Measurements from ENCODE around the gene DNAJA3.

Gene DNAJA3

DNA sequence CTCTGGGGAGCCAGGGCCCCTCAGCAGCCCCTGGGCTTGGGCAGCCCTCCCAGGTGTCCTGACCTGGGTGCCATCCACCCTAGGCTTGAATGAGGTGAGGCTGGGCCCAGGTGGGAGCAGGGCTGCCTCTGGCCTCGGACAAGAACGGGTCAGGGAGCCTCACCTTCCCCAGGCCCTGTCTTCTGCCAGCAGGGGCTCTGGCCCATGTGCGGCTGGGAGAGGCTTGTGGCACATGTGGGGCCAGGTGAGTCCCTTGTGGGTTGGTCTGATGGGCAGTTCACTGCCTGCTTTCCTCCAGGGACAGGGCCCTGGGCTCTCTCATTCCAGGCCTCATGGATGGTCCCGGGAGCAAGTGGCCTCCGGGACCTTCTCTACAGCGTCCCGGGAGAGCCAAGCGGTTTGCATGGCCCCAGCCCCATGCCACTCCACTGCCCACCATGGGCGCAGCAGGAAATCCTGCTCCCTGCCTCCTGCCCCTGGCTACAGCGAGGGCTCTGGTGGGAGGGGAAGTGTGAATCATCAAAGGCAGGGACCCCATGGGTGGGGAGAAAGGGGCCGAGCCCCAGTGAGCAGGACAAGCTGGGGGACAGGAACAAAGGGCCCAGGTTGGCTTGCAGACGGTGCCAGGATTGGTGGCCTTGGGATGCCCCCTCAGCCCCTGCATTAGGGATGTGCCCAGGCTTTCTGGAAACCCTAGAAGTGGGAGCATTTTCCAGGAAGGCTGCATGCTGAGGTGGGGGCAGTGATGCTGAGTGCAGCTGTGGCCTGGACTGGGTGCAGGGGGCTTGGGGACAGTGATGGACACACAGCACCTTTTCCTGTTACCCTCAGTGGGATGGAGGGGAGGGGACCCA lies 41.9 kb upstream of the DNAJA3 start:
- H3K4me1 Mint-ChIP-seq = peaks cover 48% of the 10 kb centered on the region

DNA sequence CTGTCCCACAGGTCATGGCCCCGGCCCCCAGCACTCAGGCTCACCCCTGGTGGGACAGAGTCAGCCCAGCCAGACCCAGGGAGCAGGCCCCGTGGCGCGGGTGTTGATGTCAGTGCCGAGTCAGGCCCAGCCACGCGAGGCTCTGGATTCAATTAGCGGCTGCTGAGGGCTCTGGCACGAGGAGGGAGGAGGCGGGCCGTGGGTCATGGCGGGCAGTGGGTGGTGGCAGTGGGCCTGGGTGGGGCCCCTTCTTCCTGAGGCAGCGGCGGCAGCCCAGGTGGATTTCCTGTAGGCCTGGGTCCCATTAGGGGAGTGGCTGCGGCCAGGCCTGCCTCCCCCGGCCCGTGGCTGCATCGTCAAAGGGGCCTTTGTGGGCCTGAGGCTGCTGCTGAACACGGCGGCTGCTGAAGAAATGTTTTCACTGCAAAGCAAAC lies 41.1 kb upstream of the DNAJA3 start:
- Mint-ChIP-seq H3K36me3 (ENCODE audit: low read depth) (no peaks in the 10 kb centered on the region), H3K4me3 (no peak overlapping the region), H3K4me1 (peaks cover 49% of the 10 kb centered on the region), H3K27me3 (ENCODE audit: low read depth, poor library complexity) (no peaks in the 10 kb centered on the region), H3K27ac (no peak overlapping the region), H3K9me3 (no peaks in the 10 kb centered on the region)
- TF ChIP-seq, protein P1, sequence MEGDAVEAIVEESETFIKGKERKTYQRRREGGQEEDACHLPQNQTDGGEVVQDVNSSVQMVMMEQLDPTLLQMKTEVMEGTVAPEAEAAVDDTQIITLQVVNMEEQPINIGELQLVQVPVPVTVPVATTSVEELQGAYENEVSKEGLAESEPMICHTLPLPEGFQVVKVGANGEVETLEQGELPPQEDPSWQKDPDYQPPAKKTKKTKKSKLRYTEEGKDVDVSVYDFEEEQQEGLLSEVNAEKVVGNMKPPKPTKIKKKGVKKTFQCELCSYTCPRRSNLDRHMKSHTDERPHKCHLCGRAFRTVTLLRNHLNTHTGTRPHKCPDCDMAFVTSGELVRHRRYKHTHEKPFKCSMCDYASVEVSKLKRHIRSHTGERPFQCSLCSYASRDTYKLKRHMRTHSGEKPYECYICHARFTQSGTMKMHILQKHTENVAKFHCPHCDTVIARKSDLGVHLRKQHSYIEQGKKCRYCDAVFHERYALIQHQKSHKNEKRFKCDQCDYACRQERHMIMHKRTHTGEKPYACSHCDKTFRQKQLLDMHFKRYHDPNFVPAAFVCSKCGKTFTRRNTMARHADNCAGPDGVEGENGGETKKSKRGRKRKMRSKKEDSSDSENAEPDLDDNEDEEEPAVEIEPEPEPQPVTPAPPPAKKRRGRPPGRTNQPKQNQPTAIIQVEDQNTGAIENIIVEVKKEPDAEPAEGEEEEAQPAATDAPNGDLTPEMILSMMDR (IDR thresholded peaks at IDR 0.05) = no peak
- DNase-seq = peak; percentile 39

More for the DNA sequence above, 41.9 kb upstream of the DNAJA3 start:
- H3K9me3 Mint-ChIP-seq = no peaks in the 10 kb centered on the region
- DNase-seq = no peak
- no peak overlapping the region for H3K27ac Mint-ChIP-seq
- TF ChIP-seq, protein P1 (IDR thresholded peaks at IDR 0.05) = no peak
- no peaks in the 10 kb centered on the region for H3K36me3 Mint-ChIP-seq (ENCODE audit: low read depth)
- no peak overlapping the region for H3K4me3 Mint-ChIP-seq
- no peaks in the 10 kb centered on the region for H3K27me3 Mint-ChIP-seq (ENCODE audit: low read depth, poor library complexity)

DNA sequence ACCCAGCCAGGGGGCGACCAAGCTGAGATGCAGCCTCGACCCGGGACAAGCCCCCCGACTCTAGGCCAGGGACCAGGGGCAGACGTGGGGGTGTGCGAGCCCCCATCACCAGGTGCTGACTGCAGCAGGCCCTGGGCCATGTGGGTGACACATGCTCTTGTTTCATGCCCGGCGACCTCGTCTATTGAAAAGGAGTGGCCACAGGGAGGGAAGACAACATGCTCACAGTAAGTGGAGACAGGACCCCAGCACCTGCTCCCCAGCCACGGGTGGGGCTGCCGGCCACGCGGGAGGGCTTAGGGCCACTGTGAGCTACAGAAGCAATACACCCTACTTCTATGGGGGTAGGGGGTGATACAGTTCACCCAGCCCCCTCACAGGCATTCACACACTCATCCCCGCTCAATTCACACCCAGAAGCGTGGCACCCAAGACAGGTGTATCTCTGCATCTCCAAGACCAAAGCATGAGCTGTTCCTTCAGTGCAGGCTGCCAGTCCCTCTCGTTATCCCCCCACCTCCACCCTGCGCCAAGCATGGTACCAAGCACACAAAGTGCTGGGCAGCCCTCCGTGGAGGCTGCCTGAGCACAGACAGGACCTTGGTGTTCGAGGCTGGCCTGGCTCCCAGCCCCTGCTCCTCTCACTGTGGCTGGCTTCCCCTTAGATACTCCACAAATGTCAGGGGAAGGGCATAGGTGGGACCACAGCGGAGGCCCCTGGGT lies 40.4 kb upstream of the DNAJA3 start:
- H3K4me3 Mint-ChIP-seq = no peak overlapping the region
- no peak for DNase-seq
- H3K36me3 Mint-ChIP-seq (ENCODE audit: low read depth) = no peaks in the 10 kb centered on the region
- no peaks in the 10 kb centered on the region for H3K9me3 Mint-ChIP-seq
- no peak overlapping the region for H3K27ac Mint-ChIP-seq
- H3K27me3 Mint-ChIP-seq (ENCODE audit: low read depth, poor library complexity) = peaks cover 3% of the 10 kb centered on the region
- TF ChIP-seq, protein P1 (IDR thresholded peaks at IDR 0.05) = no peak
- peaks cover 51% of the 10 kb centered on the region for H3K4me1 Mint-ChIP-seq

DNA sequence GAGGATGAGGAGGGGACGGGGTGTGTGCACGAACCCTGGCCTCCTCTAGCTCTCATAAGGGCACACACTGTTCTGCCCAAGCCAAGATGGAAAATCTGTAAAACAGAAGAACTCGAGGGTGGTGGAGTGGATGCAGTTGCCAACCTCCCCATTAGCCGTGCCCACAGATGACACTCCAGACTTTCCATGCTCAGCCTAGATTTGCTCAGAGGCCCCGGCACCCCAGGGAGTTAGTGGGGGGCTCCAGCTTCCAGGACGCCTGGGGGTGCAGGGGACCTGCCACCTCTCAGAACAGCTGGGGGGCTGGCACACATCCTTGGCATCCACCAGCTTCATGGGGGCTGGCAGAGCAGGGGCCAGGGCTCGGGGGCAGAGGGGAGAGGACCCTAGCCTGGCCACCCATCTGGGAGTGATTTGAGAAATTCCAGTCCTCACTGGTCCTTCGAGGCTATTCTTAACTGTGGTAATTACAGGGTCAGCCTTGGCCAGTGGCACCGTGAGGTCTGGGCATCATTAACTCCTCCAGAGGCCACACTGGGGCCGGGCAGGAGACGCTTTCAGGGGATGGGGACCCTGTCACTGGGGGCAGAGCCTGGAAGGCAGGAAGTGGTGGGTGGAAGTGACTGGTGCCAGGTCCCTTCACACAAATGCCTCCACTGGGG lies 39.7 kb upstream of the DNAJA3 start:
- Mint-ChIP-seq H3K36me3 (ENCODE audit: low read depth) (no peaks in the 10 kb centered on the region), H3K4me3 (no peak overlapping the region), H3K27me3 (ENCODE audit: low read depth, poor library complexity) (peaks cover 4% of the 10 kb centered on the region), H3K4me1 (peaks cover 51% of the 10 kb centered on the region), H3K27ac (no peak overlapping the region), H3K9me3 (no peaks in the 10 kb centered on the region)
- TF ChIP-seq, protein P1 (IDR thresholded peaks at IDR 0.05) = no peak
- DNase-seq = peak; percentile 2

DNA sequence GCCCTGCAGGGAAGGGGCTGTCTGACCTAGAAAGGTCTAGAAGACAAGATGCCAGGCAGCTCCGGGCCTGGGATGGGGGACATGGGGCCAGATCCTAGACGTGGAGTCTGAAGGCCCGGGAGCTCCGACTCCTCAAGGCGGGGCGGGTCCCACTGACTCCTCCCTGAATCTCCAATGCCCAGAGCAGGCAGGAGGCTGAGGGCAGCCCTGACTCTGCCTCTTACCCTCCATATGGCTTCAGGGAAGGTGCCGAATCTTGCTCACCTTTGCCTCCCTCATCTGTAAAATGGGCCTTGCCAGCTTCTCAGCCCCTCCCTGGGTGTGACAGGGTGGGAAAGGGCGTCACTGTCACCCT lies 39.2 kb upstream of the DNAJA3 start:
- H3K4me1 Mint-ChIP-seq = peaks cover 53% of the 10 kb centered on the region
- no peaks in the 10 kb centered on the region for H3K9me3 Mint-ChIP-seq
- H3K4me3 Mint-ChIP-seq = no peak overlapping the region
- H3K27ac Mint-ChIP-seq = no peak overlapping the region
- H3K27me3 Mint-ChIP-seq (ENCODE audit: low read depth, poor library complexity) = peaks cover 4% of the 10 kb centered on the region
- TF ChIP-seq, protein P1 (IDR thresholded peaks at IDR 0.05) = no peak
- H3K36me3 Mint-ChIP-seq (ENCODE audit: low read depth) = no peaks in the 10 kb centered on the region
- no peak for DNase-seq
